LHCN-M2 (cell line): ENCODE measurements around the gene HDAC4. TPM values are rescaled to one million over a fixed set of nuclear protein-coding genes. Genes with fewer than 3 reads are reported as not detected.

Source experiments
- DNase-seq: peaks from one replicate; pipeline ENCODE4 v3.0.0-alpha.2; 2012; ENCODE audit warnings: low read depth
- total RNA-seq: library from RNA; depleted of rRNA; stranded (reverse); fragments of >200 nt; gene quantifications from 2 replicates; pipeline ENCODE4 v1.2.3, GENCODE V29; 2014

Gene HDAC4
- total RNA-seq, 1 experiment from 2014 or later, result 26.8 TPM

- DNase-seq, result no peak
Observed at GRCh38 chr2:239145106-239145505, 255.7 kb downstream of the HDAC4 start.

DNA sequence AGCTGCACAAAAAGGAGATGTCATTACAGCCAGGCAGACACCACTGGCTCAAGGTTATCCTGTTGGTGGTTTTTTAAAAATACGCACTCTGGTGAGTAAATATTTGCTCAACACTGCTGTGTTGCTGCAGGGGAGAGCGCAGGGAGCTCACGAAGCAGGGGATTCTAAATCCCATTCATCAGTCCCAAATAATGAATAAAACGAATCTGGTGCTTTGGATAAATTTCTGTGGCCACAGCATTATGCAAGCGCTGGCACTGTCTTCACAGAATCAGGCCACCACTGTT lies 256.2 kb downstream of the HDAC4 start:
- no peak for DNase-seq

GRCh38 chr2:239143858-239144712 lies 256.7 kb downstream of the HDAC4 start:
- DNase-seq, result peak; percentile 14

GRCh38 chr2:239142806-239143205 lies 258.0 kb downstream of the HDAC4 start:
- DNase-seq, result no peak

GRCh38 chr2:239142296-239142695 lies 258.5 kb downstream of the HDAC4 start:
- DNase-seq, result no peak

- no peak for DNase-seq
Observed at GRCh38 chr2:239141021-239141760, 259.6 kb downstream of the HDAC4 start.

DNA sequence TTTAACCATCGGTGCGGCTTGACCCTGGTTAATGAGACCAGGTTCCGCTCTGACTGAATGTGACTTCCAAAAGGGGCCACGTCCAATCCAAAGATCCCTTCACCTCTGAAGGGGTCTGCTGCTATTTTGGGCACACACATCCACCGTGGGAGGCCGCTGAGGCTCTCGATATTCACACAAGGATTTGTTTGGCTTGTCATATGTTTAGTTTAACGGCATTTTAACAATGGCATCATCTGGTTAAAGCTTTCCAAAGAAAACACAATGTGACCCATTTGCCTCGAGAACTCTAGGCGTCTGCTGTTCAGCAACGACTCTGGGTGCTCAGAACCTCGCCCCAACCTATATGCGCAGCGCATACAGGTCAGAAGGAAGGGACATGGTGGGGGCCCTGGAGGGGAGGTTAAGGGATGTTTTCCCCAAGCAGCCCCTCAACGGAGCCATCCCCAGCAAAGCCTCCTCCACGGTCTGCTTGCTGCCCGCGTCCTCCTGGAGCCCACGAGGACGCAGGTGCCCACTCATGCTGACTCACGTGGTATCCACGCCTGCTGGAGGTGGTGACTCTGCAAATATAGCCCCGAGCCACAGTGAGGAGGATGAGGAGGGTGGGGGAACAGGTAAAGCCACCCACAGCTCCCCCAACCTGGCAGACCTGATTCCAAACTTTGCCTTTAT lies 260.3 kb downstream of the HDAC4 start:
- DNase-seq, result no peak

- no peak for DNase-seq
Observed at GRCh38 chr2:239139566-239139965, 261.3 kb downstream of the HDAC4 start.

GRCh38 chr2:239139101-239139500 lies 261.7 kb downstream of the HDAC4 start:
- no peak for DNase-seq

GRCh38 chr2:239138610-239139009 lies 262.2 kb downstream of the HDAC4 start:
- DNase-seq, result no peak

DNA sequence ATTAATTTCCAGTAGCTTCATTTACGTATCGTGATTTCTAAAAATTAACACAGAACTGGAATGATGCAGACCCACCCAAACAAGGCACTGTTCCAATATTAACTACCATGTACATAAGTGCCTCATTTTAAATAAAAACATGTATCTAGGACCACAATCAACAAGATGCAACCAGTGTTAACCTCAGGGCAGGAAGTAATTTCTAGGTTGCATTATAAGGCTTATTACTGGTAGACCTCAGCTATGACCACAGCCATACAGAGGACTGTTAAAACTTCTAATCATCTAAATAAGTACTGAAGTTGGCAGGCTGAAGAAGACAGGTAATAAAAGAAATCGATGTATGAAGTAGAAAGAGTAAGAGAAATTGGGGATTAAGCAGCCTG lies 262.9 kb downstream of the HDAC4 start:
- DNase-seq, result no peak

- DNase-seq, result no peak
Observed at GRCh38 chr2:239137165-239137897, 263.5 kb downstream of the HDAC4 start.

GRCh38 chr2:239136762-239137161 lies 264.1 kb downstream of the HDAC4 start:
- DNase-seq, result no peak

GRCh38 chr2:239136203-239136602 lies 264.6 kb downstream of the HDAC4 start:
- no peak for DNase-seq

DNA sequence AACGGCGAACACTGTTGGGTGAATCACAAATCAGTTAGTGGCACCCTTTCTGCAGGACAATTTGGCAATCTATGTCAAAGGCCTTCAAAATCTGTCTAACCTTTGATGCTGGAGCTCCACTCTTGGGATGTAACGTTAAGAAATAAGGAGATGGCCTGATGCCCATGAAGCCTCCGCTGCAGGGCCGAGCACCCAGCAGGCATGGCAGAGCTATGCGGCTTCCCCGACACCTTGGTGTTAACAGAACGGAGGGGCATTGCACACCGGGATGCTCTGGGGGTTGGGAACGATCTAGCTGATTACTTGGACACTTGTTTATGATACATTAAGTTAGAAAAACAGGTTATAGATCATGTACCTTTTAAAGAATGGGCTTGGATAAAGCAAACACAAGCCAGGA lies 265.3 kb downstream of the HDAC4 start:
- DNase-seq, result no peak

DNA sequence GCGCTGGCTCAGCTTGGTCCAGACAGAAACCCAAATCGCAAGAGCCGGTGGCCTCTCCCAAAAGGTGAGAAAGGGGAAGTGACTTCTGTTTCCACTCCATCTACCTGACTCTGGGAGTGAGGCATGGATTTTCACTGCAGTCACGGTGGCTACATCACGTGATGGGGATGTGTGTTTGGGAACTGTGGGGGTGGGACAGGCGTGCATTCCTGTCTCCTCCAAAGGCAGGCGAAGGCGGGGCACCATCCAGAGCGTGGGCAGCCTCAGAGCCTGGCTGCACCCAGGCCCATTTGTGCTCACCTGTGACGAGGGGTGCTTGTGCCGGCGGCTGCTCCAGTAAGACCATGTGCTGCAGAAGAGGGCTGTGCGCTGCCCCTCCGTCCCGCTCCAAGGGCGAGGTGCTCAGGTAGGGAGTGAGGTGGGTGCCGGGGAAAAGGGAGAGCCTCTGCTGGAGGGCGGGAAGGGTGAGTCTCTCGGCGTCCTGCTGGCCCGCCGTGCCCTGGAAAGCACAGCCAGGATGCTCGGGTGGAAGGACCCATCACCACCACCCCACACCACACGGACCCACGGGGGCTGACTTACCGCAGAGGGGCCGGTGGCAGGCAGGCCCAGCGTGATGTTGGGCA lies 266.8 kb downstream of the HDAC4 start:
- no peak for DNase-seq

- no peak for DNase-seq
Observed at GRCh38 chr2:239132786-239133185, 268.0 kb downstream of the HDAC4 start.

DNA sequence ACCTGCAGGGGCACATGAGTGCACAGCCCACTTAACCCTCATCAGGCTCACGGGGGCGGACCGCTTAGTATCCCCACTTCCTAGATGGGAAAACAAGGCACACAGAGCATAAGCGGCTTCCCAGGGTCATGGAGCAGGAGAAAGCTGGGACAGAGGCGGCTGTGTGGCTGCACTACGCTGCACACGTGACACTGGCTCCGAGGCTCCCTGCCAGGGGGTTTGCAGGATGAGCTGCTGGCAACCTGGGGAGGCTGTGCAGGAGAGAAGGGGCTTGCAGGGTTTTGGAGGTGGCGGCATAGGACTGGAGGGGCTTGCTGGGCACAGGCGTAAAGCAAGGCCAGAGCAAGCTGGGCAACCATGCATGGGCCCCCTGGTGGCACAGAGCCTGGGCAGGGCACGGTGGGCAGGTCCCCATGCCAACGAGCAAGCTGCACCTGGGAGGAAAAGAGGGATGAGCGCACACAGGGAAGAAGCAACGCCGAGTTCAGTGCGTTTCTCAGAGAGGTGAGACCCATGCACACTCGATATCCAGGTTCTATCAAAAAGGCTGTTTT lies 268.6 kb downstream of the HDAC4 start:
- DNase-seq, result no peak

DNA sequence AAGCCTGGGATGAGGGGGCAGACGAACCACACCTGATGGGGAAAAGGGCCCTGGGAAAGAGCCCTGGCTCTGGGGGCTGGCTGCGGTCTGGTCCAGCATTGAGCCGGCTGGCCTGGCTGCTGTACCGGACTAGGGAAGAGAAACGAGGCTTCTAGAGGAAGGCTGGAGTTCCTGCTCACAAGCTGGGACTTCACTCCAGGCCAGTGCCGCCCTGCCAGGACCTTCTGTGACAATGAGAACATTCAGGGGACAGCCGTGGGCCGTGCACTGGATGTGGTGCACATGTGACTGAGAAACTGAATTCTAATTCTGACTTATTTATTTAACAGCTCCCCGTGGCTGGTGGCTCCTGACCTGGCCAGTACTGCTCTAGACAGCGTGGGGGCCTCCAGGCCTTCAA lies 269.3 kb downstream of the HDAC4 start:
- DNase-seq, result no peak

DNA sequence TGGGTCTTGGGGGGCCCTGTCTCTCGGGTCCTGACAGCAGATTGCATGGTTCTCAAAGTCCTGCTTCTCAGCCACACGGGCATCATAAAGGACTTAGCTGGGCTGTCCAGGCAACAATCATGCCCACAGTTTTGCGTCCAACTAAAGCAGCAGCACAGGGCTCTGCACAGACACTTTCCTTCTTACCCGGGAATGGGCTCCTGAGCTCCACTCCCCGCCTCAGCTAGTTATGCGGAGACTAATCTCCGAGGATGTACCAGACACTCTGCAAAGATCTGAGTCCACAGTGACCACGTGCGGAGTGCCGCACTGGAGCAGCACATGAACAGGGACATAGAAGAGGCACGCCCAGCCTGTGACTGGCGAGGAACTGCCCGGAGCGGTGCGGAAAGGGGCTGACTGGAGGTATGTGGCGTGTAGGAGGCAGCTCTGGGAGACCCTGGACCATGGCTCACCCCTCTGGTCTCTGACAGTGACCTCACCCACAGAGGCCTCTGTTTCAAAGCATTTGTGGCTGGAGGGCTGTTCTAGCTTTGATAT lies 270.0 kb downstream of the HDAC4 start:
- no peak for DNase-seq

DNA sequence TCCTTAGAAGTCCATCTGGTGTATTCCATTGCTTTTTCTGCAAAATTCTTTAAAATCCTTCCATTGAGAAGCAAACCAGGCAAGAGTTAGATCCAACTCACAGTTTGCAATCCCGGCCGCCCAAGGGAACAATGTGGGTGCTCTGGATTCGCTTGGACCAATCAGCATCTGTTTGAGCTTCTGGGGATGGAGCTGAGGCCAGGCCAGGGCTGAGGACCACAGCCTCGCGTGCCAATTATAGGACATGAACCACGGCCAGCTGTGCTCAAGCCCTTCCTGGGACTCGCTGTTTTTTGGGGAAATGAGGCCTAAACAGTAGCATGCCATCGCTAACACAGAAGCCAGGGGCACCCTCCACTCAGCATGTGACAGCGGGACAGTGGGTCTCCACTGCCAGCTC lies 270.8 kb downstream of the HDAC4 start:
- no peak for DNase-seq
